Activated B cell treated with CpG ODN at 0.5 μM for 24 hours (primary cell): Measurements from ENCODE around the gene EIF5B. TPM values are rescaled to one million over a fixed set of nuclear protein-coding genes. Genes with fewer than 3 reads are reported as not detected.

Source experiments
- ATAC-seq: fragments of 200-7000 bp; cut with Tn5 transposase; one replicate; pipeline ENCODE4 v1.10.0; 2021; ENCODE audit warnings: low read depth, mild to moderate bottlenecking, moderate library complexity
- CTCF ChIA-PET: fragments of 350-600 bp; sonication (Branson Sonifier 250); formaldehyde crosslinking; loops from one replicate; lab custom pipeline; 2021; ENCODE audit warnings: antibody characterized with exemption; lab: Charles Lee
- POLR2A ChIA-PET: fragments of 350-600 bp; sonication (Branson Sonifier 250); formaldehyde crosslinking; loops from one replicate; lab custom pipeline; 2021; ENCODE audit warnings: antibody characterized with exemption; lab: Charles Lee
- DNase-seq: peaks from one replicate; pipeline ENCODE4 v3.0.0; 2022
- H3K27ac Mint-ChIP-seq: one replicate; pipeline ENCODE4 v1.8.0; 2020; ENCODE audit warnings: mixed read lengths
- H3K27me3 Mint-ChIP-seq: one replicate; pipeline ENCODE4 v1.8.0; 2021; ENCODE audit warnings: mixed read lengths
- H3K36me3 Mint-ChIP-seq: one replicate; pipeline ENCODE4 v1.8.0; 2021; ENCODE audit warnings: low read depth, mixed read lengths
- H3K4me1 Mint-ChIP-seq: one replicate; pipeline ENCODE4 v1.8.0; 2021; ENCODE audit warnings: mixed read lengths
- H3K4me3 Mint-ChIP-seq: one replicate; pipeline ENCODE4 v1.8.0; 2020; ENCODE audit warnings: mild to moderate bottlenecking, mixed read lengths
- H3K9me3 Mint-ChIP-seq: one replicate; pipeline ENCODE4 v1.8.0; 2020; ENCODE audit warnings: mixed read lengths
- intact Hi-C: fragments of 100-400 bp; cut with micrococcal nuclease; formaldehyde crosslinking; loops from one replicate; pipeline ENCODE4 v1.15.1; 2024
- total RNA-seq: library from RNA; stranded (reverse); gene quantifications from 2 replicates; pipeline ENCODE4 v1.2.3, GENCODE V29; 2022
- TF ChIP-seq, protein P1 (sequence below): fragments of 200-600 bp; IDR thresholded peaks from one replicate; pipeline ENCODE4 v1.8.0; 2022; ENCODE audit warnings: antibody characterized with exemption, mild to moderate bottlenecking

EIF5B gene
- total RNA-seq, 1 donor from 2014 or later = 55.0 TPM

DNA sequence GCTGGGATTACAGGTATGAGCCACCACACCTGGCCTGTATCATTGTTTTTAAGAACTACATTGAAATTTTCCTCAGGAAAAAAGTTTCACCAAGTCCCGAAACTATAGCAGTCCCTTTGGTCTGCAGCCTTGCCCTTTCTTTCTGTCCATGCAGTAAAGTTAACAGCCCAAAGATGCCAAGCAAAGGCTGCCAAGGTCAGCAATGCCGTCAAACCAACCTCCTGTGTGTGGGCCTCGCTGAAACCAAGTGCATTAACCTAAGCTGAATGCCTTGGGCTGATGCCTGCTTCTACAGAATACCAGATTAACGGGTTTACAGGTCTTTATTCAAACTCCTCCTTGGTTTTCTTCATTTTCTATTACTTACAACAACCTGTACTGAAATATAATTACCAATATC, 73.1 kb downstream of the EIF5B start:
- H3K9me3 Mint-ChIP-seq = no peaks in the 10 kb centered on the region
- no peak overlapping the region for H3K4me3 Mint-ChIP-seq
- TF ChIP-seq, protein P1, sequence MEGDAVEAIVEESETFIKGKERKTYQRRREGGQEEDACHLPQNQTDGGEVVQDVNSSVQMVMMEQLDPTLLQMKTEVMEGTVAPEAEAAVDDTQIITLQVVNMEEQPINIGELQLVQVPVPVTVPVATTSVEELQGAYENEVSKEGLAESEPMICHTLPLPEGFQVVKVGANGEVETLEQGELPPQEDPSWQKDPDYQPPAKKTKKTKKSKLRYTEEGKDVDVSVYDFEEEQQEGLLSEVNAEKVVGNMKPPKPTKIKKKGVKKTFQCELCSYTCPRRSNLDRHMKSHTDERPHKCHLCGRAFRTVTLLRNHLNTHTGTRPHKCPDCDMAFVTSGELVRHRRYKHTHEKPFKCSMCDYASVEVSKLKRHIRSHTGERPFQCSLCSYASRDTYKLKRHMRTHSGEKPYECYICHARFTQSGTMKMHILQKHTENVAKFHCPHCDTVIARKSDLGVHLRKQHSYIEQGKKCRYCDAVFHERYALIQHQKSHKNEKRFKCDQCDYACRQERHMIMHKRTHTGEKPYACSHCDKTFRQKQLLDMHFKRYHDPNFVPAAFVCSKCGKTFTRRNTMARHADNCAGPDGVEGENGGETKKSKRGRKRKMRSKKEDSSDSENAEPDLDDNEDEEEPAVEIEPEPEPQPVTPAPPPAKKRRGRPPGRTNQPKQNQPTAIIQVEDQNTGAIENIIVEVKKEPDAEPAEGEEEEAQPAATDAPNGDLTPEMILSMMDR = no peak
- no peaks in the 10 kb centered on the region for H3K4me1 Mint-ChIP-seq
- CTCF ChIA-PET = no interaction called here
- H3K36me3 Mint-ChIP-seq = peaks cover 72% of the 10 kb centered on the region
- H3K27ac Mint-ChIP-seq = no peak overlapping the region
- no peak for ATAC-seq
- DNase-seq = no peak
- intact Hi-C loops = no loop called here
- no peaks in the 10 kb centered on the region for H3K27me3 Mint-ChIP-seq
- POLR2A ChIA-PET = no interaction called here

DNA sequence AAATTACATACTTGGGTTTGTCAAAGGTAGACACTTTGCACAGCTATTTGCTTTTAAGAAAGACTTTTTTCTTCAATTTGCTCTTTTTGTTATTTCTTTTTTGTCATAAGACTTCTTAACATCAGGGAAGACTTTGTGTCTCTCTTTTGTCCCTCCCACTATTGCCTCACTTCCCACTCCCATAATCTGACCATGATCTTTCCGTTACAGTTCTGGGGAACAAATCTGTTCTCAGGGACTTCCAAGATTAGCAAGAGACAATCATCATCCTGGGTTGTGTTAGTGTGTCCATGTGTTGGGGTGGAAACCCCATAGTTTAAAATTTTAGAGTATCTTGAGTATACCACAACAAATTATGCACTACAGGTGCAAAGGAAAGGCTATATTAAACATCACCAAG, 77.4 kb downstream of the EIF5B start:
- TF ChIP-seq, protein P1 = no peak
- CTCF ChIA-PET = no interaction called here
- ATAC-seq = no peak
- H3K36me3 Mint-ChIP-seq = peaks cover 85% of the 10 kb centered on the region
- no peak overlapping the region for H3K27ac Mint-ChIP-seq
- H3K9me3 Mint-ChIP-seq = no peaks in the 10 kb centered on the region
- intact Hi-C loops = no loop called here
- POLR2A ChIA-PET = no interaction called here
- H3K4me3 Mint-ChIP-seq = no peak overlapping the region
- H3K27me3 Mint-ChIP-seq = no peaks in the 10 kb centered on the region
- no peaks in the 10 kb centered on the region for H3K4me1 Mint-ChIP-seq
- DNase-seq = no peak

DNA sequence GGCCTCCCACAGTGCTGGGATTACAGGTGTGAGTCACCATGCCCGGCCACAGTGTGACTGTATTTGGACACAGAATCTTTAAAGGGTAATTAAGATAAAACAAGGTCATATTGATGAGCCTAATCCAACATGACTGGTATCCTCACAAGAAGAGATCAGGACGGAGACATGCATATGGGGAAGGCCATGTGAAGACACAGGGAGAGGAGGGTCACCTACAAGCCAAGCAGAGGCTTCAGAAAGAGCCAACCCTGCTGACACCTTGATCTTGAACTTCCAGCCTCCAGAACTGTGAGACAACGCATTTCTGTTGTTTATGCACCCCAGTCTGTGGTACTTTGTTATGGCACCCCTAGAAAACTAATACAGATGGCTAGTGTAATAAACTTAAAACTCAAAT, 80.2 kb downstream of the EIF5B start:
- POLR2A ChIA-PET = no interaction called here
- Mint-ChIP-seq H3K9me3 (no peaks in the 10 kb centered on the region), H3K27ac (no peak overlapping the region), H3K36me3 (peaks cover 94% of the 10 kb centered on the region), H3K4me1 (no peaks in the 10 kb centered on the region), H3K27me3 (no peaks in the 10 kb centered on the region), H3K4me3 (no peak overlapping the region)
- CTCF ChIA-PET = no interaction called here
- TF ChIP-seq, protein P1 = no peak
- intact Hi-C loops = no loop called here
- no peak for DNase-seq
- ATAC-seq = no peak

DNA sequence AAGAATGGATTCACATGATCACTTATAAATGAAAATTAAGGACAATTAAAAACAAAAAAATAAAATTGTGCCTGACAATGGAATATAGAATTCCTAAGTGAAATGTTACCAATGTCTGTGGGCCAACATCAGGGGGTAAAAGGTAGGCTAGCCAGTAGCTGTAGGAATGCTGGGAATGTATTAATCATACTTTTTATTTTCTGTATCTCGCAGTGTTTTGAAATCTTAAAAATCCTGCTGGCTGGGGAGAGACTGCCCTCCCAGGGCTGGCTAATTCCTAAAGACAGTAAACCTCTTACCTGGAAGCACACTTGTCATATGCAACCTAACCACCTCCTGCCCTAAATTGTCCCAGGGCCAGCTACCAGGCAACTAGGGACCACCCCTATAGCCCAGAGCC, 82.8 kb downstream of the EIF5B start:
- no peaks in the 10 kb centered on the region for H3K4me1 Mint-ChIP-seq
- intact Hi-C loops = no loop called here
- no peaks in the 10 kb centered on the region for H3K9me3 Mint-ChIP-seq
- peaks cover 87% of the 10 kb centered on the region for H3K36me3 Mint-ChIP-seq
- ChIA-PET CTCF (no interaction called here), POLR2A (no interaction called here)
- DNase-seq (no peak), ATAC-seq (no peak)
- H3K4me3 Mint-ChIP-seq = no peak overlapping the region
- TF ChIP-seq, protein P1 = no peak
- H3K27me3 Mint-ChIP-seq = no peaks in the 10 kb centered on the region
- H3K27ac Mint-ChIP-seq = no peak overlapping the region

DNA sequence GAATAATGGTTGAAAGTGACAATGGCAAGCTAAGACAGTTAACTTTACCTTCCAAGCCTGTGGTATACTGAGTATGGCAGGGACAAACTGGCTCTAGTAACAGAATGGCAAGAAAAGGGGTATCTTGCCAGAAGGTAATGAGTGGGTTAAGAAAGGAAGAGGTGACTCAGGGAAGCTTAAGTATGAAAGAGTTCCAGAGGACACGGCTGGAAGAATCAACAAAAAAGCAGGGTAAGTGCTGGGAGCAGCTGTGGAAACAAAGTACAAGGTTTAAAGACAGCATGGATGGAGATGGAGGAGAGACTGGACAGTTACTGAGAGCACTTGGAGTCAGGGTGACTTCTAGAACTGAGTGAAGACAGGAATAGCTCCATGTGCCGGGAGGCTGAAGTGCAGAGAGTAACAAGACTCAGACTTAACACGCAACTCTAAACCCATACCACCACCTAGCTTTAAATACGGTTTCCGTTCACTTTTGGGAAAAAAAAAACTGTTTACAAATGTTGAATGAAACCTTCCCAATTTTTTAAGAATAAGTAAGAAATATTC, 83.6 kb downstream of the EIF5B start:
- H3K27me3 Mint-ChIP-seq = no peaks in the 10 kb centered on the region
- ATAC-seq (no peak), DNase-seq (no peak)
- peaks cover 84% of the 10 kb centered on the region for H3K36me3 Mint-ChIP-seq
- POLR2A ChIA-PET = interaction anchor here (0.5 kb wide), 1 partner anchor 53 kb away, joined by 4 read pairs; no protein-coding TSS in a partner anchor
- H3K4me1 Mint-ChIP-seq = no peaks in the 10 kb centered on the region
- H3K27ac Mint-ChIP-seq = no peak overlapping the region
- CTCF ChIA-PET = no interaction called here
- H3K9me3 Mint-ChIP-seq = no peaks in the 10 kb centered on the region
- no peak overlapping the region for H3K4me3 Mint-ChIP-seq
- TF ChIP-seq, protein P1 = no peak
- intact Hi-C loops = no loop called here
